GM21825 (cell line): ENCODE measurements around the gene ZBTB26.
"Not testable (repeated sequence)": the region's sequence is repeated elsewhere in the genome, so short reads cannot be mapped to it uniquely, and the experiment has no call there.

Source experiments
- ATAC-seq: cut with Tn5 transposase; IDR thresholded peaks from one replicate; pipeline ENCODE4 v1.9.1; 2021; ENCODE audit warnings: mild to moderate bottlenecking, moderate library complexity; ENCODE audit not compliant: unreplicated experiment

ZBTB26 gene

DNA sequence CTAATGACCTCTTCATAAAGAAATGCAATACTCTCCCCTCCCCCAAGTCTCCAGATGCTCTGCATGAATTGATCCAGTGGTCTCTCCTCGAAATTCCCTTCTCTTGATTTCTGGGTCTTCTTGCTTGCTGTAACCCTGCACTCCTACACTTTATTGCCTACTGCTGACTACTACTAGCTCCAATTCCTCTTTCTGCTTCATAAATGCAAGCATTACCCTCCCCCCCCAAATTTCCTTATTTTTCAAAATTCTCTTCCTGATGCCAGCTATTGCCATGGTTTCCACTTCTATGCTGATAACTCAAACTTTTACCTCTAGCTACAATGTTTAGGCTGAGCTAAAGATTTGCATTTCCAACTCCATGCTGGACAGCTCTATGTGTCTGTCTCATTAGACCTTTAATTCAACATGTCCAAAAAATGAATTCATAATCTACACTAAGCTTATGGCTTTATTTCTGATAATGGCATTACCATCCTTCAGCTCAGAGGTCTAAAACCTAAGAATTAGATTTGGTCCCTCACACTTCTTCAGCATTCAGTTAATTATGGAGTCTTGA lies 1.4 kb downstream of the ZBTB26 start:
- ATAC-seq: no peak

DNA sequence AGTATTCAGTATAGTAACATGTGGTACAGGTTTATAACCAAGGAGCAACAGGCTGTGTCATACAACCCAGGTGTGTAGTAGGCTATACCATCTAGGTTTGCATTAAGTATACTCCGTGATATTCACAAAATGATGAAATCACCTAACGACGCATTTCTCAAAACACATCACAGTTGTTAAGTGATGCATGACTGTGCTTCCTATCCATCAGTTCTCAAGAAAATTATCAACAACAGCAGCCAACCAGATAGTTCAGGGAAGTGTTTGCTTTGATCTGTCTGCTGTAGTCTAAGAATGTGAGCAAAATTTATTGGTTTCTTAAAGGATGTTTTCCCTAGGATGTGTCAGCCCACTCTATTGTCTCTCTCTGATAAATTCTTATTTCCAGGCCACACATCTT lies 7.4 kb downstream of the ZBTB26 start:
- ATAC-seq: no peak

GRCh38 chr9:122922713-122923112 lies 8.6 kb downstream of the ZBTB26 start:
- no peak for ATAC-seq

DNA sequence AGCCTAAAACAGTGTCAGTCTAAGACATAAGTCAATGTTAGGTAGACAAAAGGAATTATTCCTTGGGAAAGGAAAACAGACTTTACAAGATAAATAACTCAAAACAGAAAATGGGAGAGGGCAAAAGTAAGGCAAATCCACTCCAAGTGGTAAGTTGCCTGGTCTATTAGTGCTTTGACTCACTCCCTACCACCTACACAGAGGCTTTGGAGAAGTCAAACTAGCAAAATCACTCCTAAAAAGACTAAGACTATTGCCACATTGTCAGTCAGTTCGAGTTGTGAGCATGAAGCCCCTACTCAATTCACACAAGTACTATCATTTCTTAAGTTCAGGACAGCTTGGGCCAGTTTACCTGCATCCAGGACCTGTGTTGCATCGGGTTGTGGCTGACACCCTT lies 13.0 kb downstream of the ZBTB26 start:
- no peak for ATAC-seq

GRCh38 chr9:122912964-122913673 lies 18.2 kb downstream of the ZBTB26 start, which contains the start of gene ZBTB6:
TSS of gene ZBTB6 (minus strand) at chr9:122913323. CDS start at chr9:122912072, 1,251 bp downstream.
- ATAC-seq: peak; percentile 97

GRCh38 chr9:122912671-122912963 lies 18.7 kb downstream of the ZBTB26 start:
- no peak for ATAC-seq

DNA sequence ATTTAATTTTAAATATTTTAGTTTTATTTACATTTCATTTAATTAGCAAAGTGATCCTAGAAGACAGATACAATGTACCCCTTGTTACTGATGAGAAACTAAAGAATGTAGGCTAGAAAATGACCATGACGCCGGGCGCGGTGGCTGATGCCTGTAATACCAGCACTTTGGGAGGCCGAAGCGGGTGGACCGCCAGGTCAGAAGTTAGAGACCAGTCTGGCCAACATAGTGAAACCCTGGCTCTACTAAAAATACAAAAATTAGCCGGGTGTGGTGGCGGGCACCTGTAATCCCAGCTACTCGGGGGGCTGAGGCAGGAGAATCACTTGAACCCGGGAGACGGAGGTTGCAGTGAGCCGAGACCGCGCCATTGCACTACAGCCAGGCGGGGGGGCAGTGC lies 25.2 kb downstream of the ZBTB26 start:
- not testable (repeated sequence) for ATAC-seq

GRCh38 chr9:122904823-122905710 lies 26.2 kb downstream of the ZBTB26 start, which contains the start of gene RC3H2:
TSS of gene RC3H2 (minus strand) at chr9:122905359. CDS start at chr9:122897509, 7,850 bp downstream.
- peak; percentile 91 for ATAC-seq

DNA sequence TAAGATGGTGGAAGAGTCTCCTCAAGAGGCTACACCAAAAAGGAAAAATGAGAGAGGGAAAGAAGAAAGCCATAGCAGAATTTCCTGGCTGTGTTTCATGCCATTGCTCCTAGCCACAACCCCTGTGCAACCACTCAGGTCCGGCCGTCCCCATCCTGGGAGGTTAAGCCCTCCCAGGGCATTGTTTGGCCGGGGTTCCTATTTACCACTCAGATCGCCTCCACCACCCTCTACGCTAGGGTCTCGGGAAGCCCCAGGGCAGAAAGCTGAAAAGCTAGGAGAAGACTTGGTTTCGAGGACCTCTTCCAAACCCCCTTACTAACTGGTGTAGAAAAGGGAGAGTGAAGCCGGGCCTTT lies 26.9 kb downstream of the ZBTB26 start:
- ATAC-seq: peak; percentile 31

DNA sequence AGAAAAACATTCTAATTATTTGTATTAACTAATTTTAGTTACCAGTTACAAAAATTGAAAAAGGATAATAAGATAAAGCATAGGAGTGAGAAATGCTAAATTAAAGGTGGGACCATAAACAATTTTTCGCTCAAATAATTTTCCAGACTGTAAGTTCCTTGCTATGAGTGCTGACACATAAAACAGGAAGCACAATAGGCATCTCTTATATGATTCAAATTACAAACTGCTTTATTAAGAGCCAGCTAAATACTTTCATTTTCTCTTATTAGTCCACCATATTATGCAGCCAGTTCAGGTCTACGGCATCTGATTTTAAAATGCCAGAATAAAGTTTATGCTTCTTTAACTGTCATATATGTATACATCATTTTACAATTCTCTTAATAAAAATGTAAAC lies 30.5 kb downstream of the ZBTB26 start:
- ATAC-seq: no peak

DNA sequence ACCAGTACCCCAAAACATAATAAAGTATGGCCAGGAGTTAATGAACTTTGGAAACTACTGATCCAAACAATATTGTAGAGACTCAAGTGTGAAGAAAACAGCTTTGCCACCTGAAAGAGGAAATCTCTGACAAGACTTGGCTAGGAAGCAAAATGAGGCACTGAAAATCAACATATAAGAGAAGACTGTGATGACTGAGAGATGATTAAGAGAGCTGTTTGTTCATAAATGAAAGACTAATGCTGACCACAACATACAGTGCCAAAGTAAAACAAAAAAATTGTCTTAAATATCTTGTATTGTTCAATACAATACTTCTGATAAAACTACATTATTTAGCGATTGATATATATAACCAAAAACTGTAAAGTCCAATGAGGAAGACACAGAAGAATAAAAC lies 33.3 kb downstream of the ZBTB26 start:
- no peak for ATAC-seq

- no peak for ATAC-seq
Observed at GRCh38 chr9:122888480-122888879, 42.8 kb downstream of the ZBTB26 start.

DNA sequence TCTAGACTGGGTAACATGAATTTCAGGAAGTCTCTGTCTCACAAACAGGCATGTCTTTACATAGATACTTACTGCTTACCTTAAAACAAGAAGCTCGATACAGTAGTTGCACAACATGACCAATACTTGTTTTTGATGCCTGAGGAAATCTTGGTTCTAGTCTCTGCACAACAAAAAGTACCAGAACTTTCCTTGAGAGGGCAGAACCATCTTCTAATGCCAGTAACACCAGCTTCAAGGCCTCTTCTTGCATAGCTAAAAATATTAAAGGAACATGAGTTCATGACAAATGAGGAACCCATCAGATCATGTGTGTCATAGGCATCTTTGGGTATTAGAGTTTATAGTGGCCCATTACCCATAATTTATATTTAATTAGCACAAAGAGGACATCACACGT lies 48.2 kb downstream of the ZBTB26 start:
- no peak for ATAC-seq

DNA sequence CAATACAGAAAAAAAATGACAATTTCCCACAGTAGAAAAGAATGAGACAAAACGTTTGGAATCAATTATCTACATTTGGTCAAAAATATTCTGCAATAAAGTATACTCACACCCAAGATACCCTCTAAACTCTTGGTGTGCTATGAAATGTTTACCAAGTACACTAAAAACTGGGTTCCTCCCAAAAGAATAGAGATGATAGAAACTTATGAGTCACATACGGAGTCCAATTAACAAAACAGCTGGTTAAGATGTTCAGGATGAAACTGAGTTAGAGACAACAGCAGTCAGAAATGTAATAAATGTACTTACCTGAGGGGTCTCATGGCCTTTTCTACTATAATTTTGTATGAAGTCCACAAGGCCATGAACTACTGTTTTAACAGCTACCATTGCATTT lies 51.9 kb downstream of the ZBTB26 start:
- no peak for ATAC-seq

- no peak for ATAC-seq
Observed at GRCh38 chr9:122875523-122875922, 55.8 kb downstream of the ZBTB26 start.

DNA sequence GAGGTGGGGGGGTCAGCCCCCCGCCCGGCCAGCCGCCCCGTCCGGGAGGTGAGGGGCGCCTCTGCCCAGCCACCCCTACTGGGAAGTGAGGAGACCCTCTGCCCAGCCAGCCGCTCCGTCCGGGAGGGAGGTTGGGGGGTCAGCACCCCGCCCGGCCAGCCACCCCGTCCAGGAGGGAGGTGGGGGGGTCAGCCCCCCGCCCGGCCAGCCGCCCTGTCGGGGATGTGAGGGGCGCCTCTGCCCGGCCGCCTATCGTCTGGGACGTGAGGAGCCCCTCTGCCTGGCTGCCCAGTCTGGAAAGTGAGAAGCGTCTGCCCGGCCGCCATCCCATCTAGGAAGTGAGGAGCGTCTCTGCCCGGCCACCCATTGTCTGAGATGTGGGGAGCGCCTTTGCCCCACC lies 64.0 kb downstream of the ZBTB26 start:
- not testable (repeated sequence) for ATAC-seq

DNA sequence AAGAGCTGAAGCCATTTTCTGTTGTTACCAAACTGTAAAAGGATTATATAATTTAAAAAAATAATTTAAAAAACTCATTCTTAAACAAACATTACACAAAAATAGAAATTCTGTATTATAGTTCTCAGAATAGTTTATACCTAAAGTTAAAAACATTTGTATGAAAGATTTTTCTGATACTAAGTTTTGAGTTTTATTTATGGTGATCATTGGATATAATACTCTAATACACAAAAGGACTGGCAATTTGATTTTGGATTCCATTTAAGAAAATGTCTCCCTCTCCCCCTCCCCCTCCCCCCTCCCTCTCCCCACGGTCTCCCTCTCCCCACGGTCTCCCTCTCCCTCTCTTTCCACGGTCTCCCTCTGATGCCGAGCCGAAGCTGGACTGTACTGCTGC lies 65.2 kb downstream of the ZBTB26 start:
- no peak for ATAC-seq
